Measurements from ENCODE around the gene GYG1. TPM values are rescaled to one million over a fixed set of nuclear protein-coding genes. Genes with fewer than 3 reads are reported as not detected.

Gene GYG1
- total RNA-seq, 1 donor from 2014 or later, result 26.0 TPM

- no peak overlapping the region for H3K27ac Mint-ChIP-seq
- DNase-seq (ENCODE audit: low spot score, unreplicated experiment), result no peak
- no peaks in the 10 kb centered on the region for H3K27me3 Mint-ChIP-seq
- no peaks in the 10 kb centered on the region for H3K4me1 Mint-ChIP-seq (ENCODE audit: low read depth)
- peaks cover 45% of the 10 kb centered on the region for H3K36me3 Mint-ChIP-seq (ENCODE audit: insufficient read depth)
- no peaks in the 10 kb centered on the region for H3K9me3 Mint-ChIP-seq (ENCODE audit: low read depth)
- TF ChIP-seq CTCF (IDR thresholded peaks at IDR 0.05; ENCODE audit: unreplicated experiment), result no peak
- no peak overlapping the region for H3K4me3 Mint-ChIP-seq (ENCODE audit: low read depth)
Observed at GRCh38 chr3:149058198-149058597, 66.9 kb downstream of the GYG1 start.

GRCh38 chr3:149058602-149059001 lies 67.3 kb downstream of the GYG1 start:
- H3K4me3 Mint-ChIP-seq (ENCODE audit: low read depth), result no peak overlapping the region
- H3K36me3 Mint-ChIP-seq (ENCODE audit: insufficient read depth), result peaks cover 47% of the 10 kb centered on the region
- no peak for TF ChIP-seq CTCF (IDR thresholded peaks at IDR 0.05; ENCODE audit: unreplicated experiment)
- no peak for DNase-seq (ENCODE audit: low spot score, unreplicated experiment)
- no peaks in the 10 kb centered on the region for H3K4me1 Mint-ChIP-seq (ENCODE audit: low read depth)
- no peaks in the 10 kb centered on the region for H3K27me3 Mint-ChIP-seq
- no peak overlapping the region for H3K27ac Mint-ChIP-seq
- no peaks in the 10 kb centered on the region for H3K9me3 Mint-ChIP-seq (ENCODE audit: low read depth)

GRCh38 chr3:149061776-149062175 lies 70.4 kb downstream of the GYG1 start:
- no peaks in the 10 kb centered on the region for H3K4me1 Mint-ChIP-seq (ENCODE audit: low read depth)

GRCh38 chr3:149067883-149068282 lies 76.5 kb downstream of the GYG1 start:
- Mint-ChIP-seq H3K27ac (no peak overlapping the region), H3K27me3 (no peaks in the 10 kb centered on the region), H3K9me3 (ENCODE audit: low read depth) (no peaks in the 10 kb centered on the region), H3K4me3 (ENCODE audit: low read depth) (no peak overlapping the region), H3K4me1 (ENCODE audit: low read depth) (peaks cover 4% of the 10 kb centered on the region), H3K36me3 (ENCODE audit: insufficient read depth) (peaks cover 33% of the 10 kb centered on the region)
- no peak for DNase-seq (ENCODE audit: low spot score, unreplicated experiment)
- no peak for TF ChIP-seq CTCF (IDR thresholded peaks at IDR 0.05; ENCODE audit: unreplicated experiment)

More at GRCh38 chr3:149061776-149062175, 70.4 kb downstream of the GYG1 start:
- Mint-ChIP-seq H3K36me3 (ENCODE audit: insufficient read depth) (peaks cover 39% of the 10 kb centered on the region), H3K4me3 (ENCODE audit: low read depth) (no peak overlapping the region), H3K27me3 (no peaks in the 10 kb centered on the region), H3K9me3 (ENCODE audit: low read depth) (no peaks in the 10 kb centered on the region), H3K27ac (no peak overlapping the region)
- TF ChIP-seq CTCF (IDR thresholded peaks at IDR 0.05; ENCODE audit: unreplicated experiment), result no peak
- DNase-seq (ENCODE audit: low spot score, unreplicated experiment), result no peak

Other genes with a start within 250 kb of the GYG1 start
- gene CPB1, start 163.7 kb upstream of the GYG1 start, total RNA-seq, result not detected in 2 replicates
- gene CPA3, start 126.2 kb upstream of the GYG1 start, total RNA-seq, result not detected in 2 replicates
- 39.8 and 42.8 TPM in 2 replicates for gene HLTF, start 95.0 kb downstream of the GYG1 start, total RNA-seq
- 24.1 and 26.2 TPM in 2 replicates for gene HPS3, start 138.1 kb downstream of the GYG1 start, total RNA-seq
- 0.93 and 1.0 TPM in 2 replicates for gene CP, start 230.3 kb downstream of the GYG1 start, total RNA-seq